ENCODE measurements around the gene DYNLT4. TPM values are rescaled to one million over a fixed set of nuclear protein-coding genes. Genes with fewer than 3 reads are reported as not detected.

DYNLT4 gene
- total and polyA plus RNA-seq, 2 experiments from 2014 or later: 0.30 to 2.2 TPM

DNA sequence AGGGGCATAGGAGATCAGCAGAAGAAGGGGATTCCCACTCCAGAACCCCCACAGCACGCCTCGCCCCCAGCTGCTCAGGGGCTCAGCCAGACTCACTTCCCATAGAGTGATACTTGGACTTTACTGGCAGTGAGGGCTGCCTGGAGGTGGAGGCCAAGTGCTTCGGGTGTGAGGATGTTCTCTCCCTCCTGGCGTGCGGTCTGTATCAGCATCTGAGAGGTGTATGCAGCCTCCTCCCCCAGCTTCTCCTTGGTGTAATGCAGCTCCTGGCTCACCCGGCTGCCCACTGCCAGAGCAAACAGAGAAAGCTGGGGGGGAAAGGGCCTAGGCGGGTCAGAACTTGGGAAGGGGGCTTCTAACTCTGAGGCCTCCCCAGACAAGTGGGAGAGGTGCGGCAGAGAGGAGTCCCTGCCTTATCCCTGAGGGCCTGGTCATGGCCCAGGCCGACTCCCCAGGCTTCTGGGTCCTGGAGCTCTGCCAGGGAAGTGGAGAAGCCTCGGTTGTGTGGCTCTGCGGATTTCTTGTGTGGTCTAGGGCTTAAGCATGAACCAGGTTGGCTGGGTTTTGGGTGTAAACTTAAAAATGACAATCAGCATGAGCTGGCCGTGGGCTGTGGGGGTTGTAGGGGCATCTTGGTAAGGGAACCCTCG, 25.0 kb upstream of the DYNLT4 start:
- WGBS (ENCODE audit: low lambda C conversion rate, missing lambda C conversion rate): 83% methylated on average over 13 of the region's 13 CpGs
- Histone ChIP-seq H4K20me1 (ENCODE audit: insufficient read depth, poor library complexity, severe bottlenecking) (no peaks in the 10 kb centered on the region), H3K9me2 (replicated peaks; ENCODE audit: insufficient read depth) (no peaks in the 10 kb centered on the region), H3K36me3 (replicated peaks; ENCODE audit: insufficient read depth, low read depth) (no peaks in the 10 kb centered on the region), H3K4me1 (ENCODE audit: insufficient read depth) (no peaks in the 10 kb centered on the region), H3K9me3 (ENCODE audit: low read depth) (no peaks in the 10 kb centered on the region), H3K4me3 (no peak overlapping the region), H3K27me3 (no peaks in the 10 kb centered on the region), H2AFZ (no peak overlapping the region), H3K27ac (no peak overlapping the region), H3K4me2 (no peak overlapping the region), H3K79me2 (no peaks in the 10 kb centered on the region)
- no peak for DNase-seq (ENCODE audit: low spot score)
- TF ChIP-seq EZH2 (IDR thresholded peaks at IDR 0.05; ENCODE audit: borderline replicate concordance): no peak
- TF ChIP-seq, protein P1, sequence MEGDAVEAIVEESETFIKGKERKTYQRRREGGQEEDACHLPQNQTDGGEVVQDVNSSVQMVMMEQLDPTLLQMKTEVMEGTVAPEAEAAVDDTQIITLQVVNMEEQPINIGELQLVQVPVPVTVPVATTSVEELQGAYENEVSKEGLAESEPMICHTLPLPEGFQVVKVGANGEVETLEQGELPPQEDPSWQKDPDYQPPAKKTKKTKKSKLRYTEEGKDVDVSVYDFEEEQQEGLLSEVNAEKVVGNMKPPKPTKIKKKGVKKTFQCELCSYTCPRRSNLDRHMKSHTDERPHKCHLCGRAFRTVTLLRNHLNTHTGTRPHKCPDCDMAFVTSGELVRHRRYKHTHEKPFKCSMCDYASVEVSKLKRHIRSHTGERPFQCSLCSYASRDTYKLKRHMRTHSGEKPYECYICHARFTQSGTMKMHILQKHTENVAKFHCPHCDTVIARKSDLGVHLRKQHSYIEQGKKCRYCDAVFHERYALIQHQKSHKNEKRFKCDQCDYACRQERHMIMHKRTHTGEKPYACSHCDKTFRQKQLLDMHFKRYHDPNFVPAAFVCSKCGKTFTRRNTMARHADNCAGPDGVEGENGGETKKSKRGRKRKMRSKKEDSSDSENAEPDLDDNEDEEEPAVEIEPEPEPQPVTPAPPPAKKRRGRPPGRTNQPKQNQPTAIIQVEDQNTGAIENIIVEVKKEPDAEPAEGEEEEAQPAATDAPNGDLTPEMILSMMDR (IDR thresholded peaks at IDR 0.05; ENCODE audit: poor library complexity): no peak
- no peak for TF ChIP-seq EZH2phosphoT487 (IDR thresholded peaks at IDR 0.05; ENCODE audit: low read depth, severe bottlenecking, unreplicated experiment)

DNA sequence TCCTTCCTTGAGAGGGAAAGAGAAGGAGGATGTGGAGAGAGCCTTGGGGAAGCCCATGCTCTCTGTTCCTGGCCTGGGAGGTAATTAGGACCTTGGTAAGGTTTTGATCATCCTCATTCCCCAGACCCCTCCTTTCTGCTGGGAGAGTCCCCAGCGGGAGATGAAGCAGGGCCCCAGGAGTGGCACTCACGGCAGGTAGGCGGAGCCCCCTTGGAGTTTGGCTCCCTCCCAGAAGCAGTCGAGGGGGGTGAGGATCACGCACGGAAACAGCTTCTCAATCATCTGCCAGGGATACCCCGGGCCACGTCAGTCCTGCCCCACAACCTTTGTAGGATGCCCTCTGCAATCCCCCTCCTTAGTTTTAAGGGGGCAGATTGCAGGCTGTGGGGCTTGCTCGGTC, 24.4 kb upstream of the DYNLT4 start:
- no peak overlapping the region for H3K4me3 ChIP-seq
- no peak overlapping the region for H2AFZ ChIP-seq

DNA sequence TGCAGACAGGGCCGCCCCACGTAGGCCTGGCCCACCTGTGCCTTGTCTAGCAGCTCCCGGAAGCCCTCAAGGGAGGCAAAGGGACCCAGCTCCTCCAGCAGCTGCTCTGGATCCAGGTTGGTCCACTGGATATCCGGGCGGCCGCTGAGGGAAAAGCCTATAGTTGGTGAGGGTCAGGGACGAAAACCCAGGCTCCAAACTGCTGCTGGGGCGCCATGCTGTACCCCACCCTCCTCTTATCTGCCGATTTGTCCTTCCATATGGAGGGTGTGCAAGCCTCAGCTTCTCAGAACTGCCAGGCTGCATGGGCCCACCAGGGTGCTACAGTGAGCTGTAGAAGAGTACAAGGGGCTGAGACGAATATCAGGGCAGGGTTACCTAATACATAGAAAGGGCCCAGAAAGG, 23.8 kb upstream of the DYNLT4 start:
- 89% methylated on average over 10 of the region's 10 CpGs for WGBS (ENCODE audit: low lambda C conversion rate, missing lambda C conversion rate)
- TF ChIP-seq EZH2 (IDR thresholded peaks at IDR 0.05; ENCODE audit: borderline replicate concordance): no peak
- no peak for TF ChIP-seq EZH2phosphoT487 (IDR thresholded peaks at IDR 0.05; ENCODE audit: low read depth, severe bottlenecking, unreplicated experiment)
- TF ChIP-seq, protein P1 (IDR thresholded peaks at IDR 0.05; ENCODE audit: poor library complexity): no peak
- Histone ChIP-seq H3K9me3 (ENCODE audit: low read depth) (no peaks in the 10 kb centered on the region), H3K36me3 (replicated peaks; ENCODE audit: insufficient read depth, low read depth) (no peaks in the 10 kb centered on the region), H3K27ac (no peak overlapping the region), H2AFZ (no peak overlapping the region), H3K4me3 (no peak overlapping the region), H3K79me2 (no peaks in the 10 kb centered on the region), H3K9me2 (replicated peaks; ENCODE audit: insufficient read depth) (no peaks in the 10 kb centered on the region), H3K4me2 (no peak overlapping the region), H4K20me1 (ENCODE audit: insufficient read depth, poor library complexity, severe bottlenecking) (no peaks in the 10 kb centered on the region), H3K27me3 (no peaks in the 10 kb centered on the region), H3K4me1 (ENCODE audit: insufficient read depth) (no peaks in the 10 kb centered on the region)
- no peak for DNase-seq (ENCODE audit: low spot score)

More for the DNA sequence above, 24.4 kb upstream of the DYNLT4 start:
- Histone ChIP-seq H3K9me3 (ENCODE audit: low read depth) (no peaks in the 10 kb centered on the region), H3K4me1 (ENCODE audit: insufficient read depth) (no peaks in the 10 kb centered on the region), H3K36me3 (replicated peaks; ENCODE audit: insufficient read depth, low read depth) (no peaks in the 10 kb centered on the region), H3K27ac (no peak overlapping the region), H3K27me3 (no peaks in the 10 kb centered on the region), H3K4me2 (no peak overlapping the region), H4K20me1 (ENCODE audit: insufficient read depth, poor library complexity, severe bottlenecking) (no peaks in the 10 kb centered on the region), H3K79me2 (no peaks in the 10 kb centered on the region), H3K9me2 (replicated peaks; ENCODE audit: insufficient read depth) (no peaks in the 10 kb centered on the region)
- no peak for DNase-seq (ENCODE audit: low spot score)
- 62% methylated on average over 9 of the region's 9 CpGs for WGBS (ENCODE audit: low lambda C conversion rate, missing lambda C conversion rate)
- TF ChIP-seq EZH2 (IDR thresholded peaks at IDR 0.05; ENCODE audit: borderline replicate concordance) (no peak), EZH2phosphoT487 (IDR thresholded peaks at IDR 0.05; ENCODE audit: low read depth, severe bottlenecking, unreplicated experiment) (no peak)
- TF ChIP-seq, protein P1 (IDR thresholded peaks at IDR 0.05; ENCODE audit: poor library complexity): no peak
